Tongue (tissue), 2 donors: ENCODE results near the gene YWHAG. TPM values are rescaled to one million over a fixed set of nuclear protein-coding genes. Genes with fewer than 3 reads are reported as not detected.
"Not testable (repeated sequence)": the region's sequence is repeated elsewhere in the genome, so short reads cannot be mapped to it uniquely, and the experiment has no call there.

ENCODE experiments used
- DNase-seq: peaks from one replicate; pipeline ENCODE4 v3.0.0-alpha.2; 2015
- total RNA-seq: library from RNA; depleted of rRNA; stranded (reverse); fragments of >200 nt; gene quantifications from one replicate; pipeline ENCODE4 v1.2.3, GENCODE V29; 2014

Gene YWHAG
- 142 TPM for total RNA-seq

GRCh38 chr7:76358481-76359110 is at the start of gene YWHAG:
Gene YWHAG (minus strand): TSS chr7:76358991. CDS start chr7:76358808, 183 bp downstream.
- peak; percentile 95 for DNase-seq

- DNase-seq, result no peak
Measured at GRCh38 chr7:76408121-76408560, 49.4 kb upstream of the YWHAG start.

GRCh38 chr7:76407718-76408117 is 48.9 kb upstream of the YWHAG start:
- no peak for DNase-seq

- DNase-seq, result no peak
Measured at GRCh38 chr7:76405738-76406137, 46.9 kb upstream of the YWHAG start.

GRCh38 chr7:76403780-76404494 is 45.1 kb upstream of the YWHAG start:
- DNase-seq, result no peak

GRCh38 chr7:76403097-76403496 is 44.3 kb upstream of the YWHAG start:
- DNase-seq, result not testable (repeated sequence)

- no peak for DNase-seq
Measured at GRCh38 chr7:76400248-76400647, 41.5 kb upstream of the YWHAG start.

- DNase-seq, result peak; percentile 75
Measured at GRCh38 chr7:76397409-76398183, 38.8 kb upstream of the YWHAG start.

- no peak for DNase-seq
Measured at GRCh38 chr7:76396864-76397263, 38.1 kb upstream of the YWHAG start.

- DNase-seq, result peak; percentile 90
Measured at GRCh38 chr7:76395965-76396726, 37.4 kb upstream of the YWHAG start.

GRCh38 chr7:76395605-76395964 is 36.8 kb upstream of the YWHAG start:
- DNase-seq, result not testable (repeated sequence)

- no peak for DNase-seq
Measured at GRCh38 chr7:76394957-76395356, 36.2 kb upstream of the YWHAG start.

- DNase-seq, result peak; percentile 98
Measured at GRCh38 chr7:76393116-76394031, 34.6 kb upstream of the YWHAG start.

GRCh38 chr7:76392531-76393115 is 33.8 kb upstream of the YWHAG start:
- no peak for DNase-seq

- DNase-seq, result no peak
Measured at GRCh38 chr7:76390092-76390491, 31.3 kb upstream of the YWHAG start.

GRCh38 chr7:76387789-76388188 is 29.0 kb upstream of the YWHAG start:
- not testable (repeated sequence) for DNase-seq

- no peak for DNase-seq
Measured at GRCh38 chr7:76386691-76387260, 28.0 kb upstream of the YWHAG start.

GRCh38 chr7:76383089-76383944 is 24.5 kb upstream of the YWHAG start:
- no peak for DNase-seq

GRCh38 chr7:76381814-76382213 is 23.0 kb upstream of the YWHAG start:
- no peak for DNase-seq

GRCh38 chr7:76380623-76380966 is 21.8 kb upstream of the YWHAG start:
- peak; percentile 17 for DNase-seq
